H9 (cell line): ENCODE measurements around the gene PPP3CA. TPM values are rescaled to one million over a fixed set of nuclear protein-coding genes. Genes with fewer than 3 reads are reported as not detected.
A peak's percentile ranks its signal among the peaks of the same experiment; 100 is the strongest.

Experiments used
- DNase-seq: peaks from one replicate; pipeline ENCODE4 v3.0.0-alpha.2; 2017
- H2AFZ ChIP-seq: one replicate; pipeline ENCODE4 v1.6.1; 2013; ENCODE audit warnings: mild to moderate bottlenecking, low read length, control low read depth, moderate library complexity
- H2AK5ac ChIP-seq: 2 replicates; pipeline ENCODE4 v1.6.1; 2013; ENCODE audit warnings: low read length, control low read depth, mixed read lengths; ENCODE audit not compliant: insufficient read length
- H2BK120ac ChIP-seq: one replicate; pipeline ENCODE4 v1.6.1; 2013; ENCODE audit warnings: low read depth, mild to moderate bottlenecking, low read length, control low read depth, inconsistent platforms; ENCODE audit not compliant: poor library complexity, severe bottlenecking
- H2BK12ac ChIP-seq: 2 replicates; pipeline ENCODE4 v1.6.1; 2013; ENCODE audit warnings: low read length, control low read depth, mixed read lengths, low read depth; ENCODE audit not compliant: insufficient read length
- H2BK15ac ChIP-seq: 2 replicates; pipeline ENCODE4 v1.6.1; 2013; ENCODE audit warnings: low read depth, low read length, control low read depth
- H2BK20ac ChIP-seq: one replicate; pipeline ENCODE4 v1.6.1; 2013; ENCODE audit warnings: low read depth, mild to moderate bottlenecking, low read length, control low read depth, inconsistent platforms; ENCODE audit not compliant: poor library complexity, severe bottlenecking
- H2BK5ac ChIP-seq: 2 replicates; pipeline ENCODE4 v1.6.1; 2013; ENCODE audit warnings: low read length, control low read depth, mixed read lengths; ENCODE audit not compliant: insufficient read length
- H3K14ac ChIP-seq: 2 replicates; pipeline ENCODE4 v1.6.1; 2013; ENCODE audit warnings: low read length, control low read depth; ENCODE audit not compliant: insufficient read depth
- H3K18ac ChIP-seq: 2 replicates; pipeline ENCODE4 v1.6.1; 2013; ENCODE audit warnings: low read depth, mild to moderate bottlenecking, mixed read lengths, low read length, control low read depth; ENCODE audit not compliant: insufficient read length
- H3K23ac ChIP-seq: 2 replicates; pipeline ENCODE4 v1.6.1; 2013; ENCODE audit warnings: low read length, control low read depth, mixed read lengths, low read depth; ENCODE audit not compliant: insufficient read length
- H3K23me2 ChIP-seq: 2 replicates; pipeline ENCODE4 v1.6.1; 2013; ENCODE audit warnings: low read depth, mild to moderate bottlenecking, mixed read lengths, low read length, control low read depth; ENCODE audit not compliant: insufficient read length, poor library complexity, severe bottlenecking
- H3K27ac ChIP-seq: 2 replicates; pipeline ENCODE4 v1.5.1; 2013; ENCODE audit warnings: low read length, control low read depth, mixed read lengths, low read depth; ENCODE audit not compliant: insufficient read length
- H3K27me3 ChIP-seq: 2 replicates; pipeline ENCODE4 v1.6.1; 2013; ENCODE audit warnings: low read length, control low read depth, inconsistent platforms; ENCODE audit not compliant: insufficient read depth
- H3K4ac ChIP-seq: 2 replicates; pipeline ENCODE4 v1.6.1; 2013; ENCODE audit warnings: low read depth, mild to moderate bottlenecking, control low read depth, inconsistent platforms, low read length, moderate library complexity
- H3K4me1 ChIP-seq: 2 replicates; pipeline ENCODE4 v1.6.1; 2013; ENCODE audit warnings: low read length, control low read depth, inconsistent platforms; ENCODE audit not compliant: insufficient read depth
- H3K4me2 ChIP-seq: 2 replicates; pipeline ENCODE4 v1.6.1; 2013; ENCODE audit warnings: low read length, control low read depth, mixed read lengths; ENCODE audit not compliant: insufficient read length, insufficient read depth
- H3K56ac ChIP-seq: 2 replicates; pipeline ENCODE4 v1.6.1; 2013; ENCODE audit warnings: low read depth, mild to moderate bottlenecking, mixed read lengths, low read length, control low read depth; ENCODE audit not compliant: insufficient read length
- H3K79me1 ChIP-seq: 2 replicates; pipeline ENCODE4 v1.6.1; 2013; ENCODE audit warnings: low read depth, mild to moderate bottlenecking, moderate library complexity, low read length, control low read depth, inconsistent platforms; ENCODE audit not compliant: insufficient read depth, poor library complexity, severe bottlenecking
- H3K79me2 ChIP-seq: 2 replicates; pipeline ENCODE4 v1.6.1; 2013; ENCODE audit warnings: low read length, control low read depth, inconsistent platforms; ENCODE audit not compliant: insufficient read depth
- H3K9ac ChIP-seq: 2 replicates; pipeline ENCODE4 v1.6.1; 2013; ENCODE audit warnings: low read length, control low read depth, mixed read lengths; ENCODE audit not compliant: insufficient read length; ENCODE audit errors: extremely low read depth
- H3K9me3 ChIP-seq: one replicate; pipeline ENCODE4 v1.6.1; 2013; ENCODE audit warnings: low read depth, low read length, inconsistent platforms; ENCODE audit not compliant: control insufficient read depth
- H3T11ph ChIP-seq: one replicate; pipeline ENCODE4 v1.6.1; 2013; ENCODE audit warnings: mild to moderate bottlenecking, low read length, control low read depth, inconsistent platforms
- H4K20me1 ChIP-seq: one replicate; pipeline ENCODE4 v1.6.1; 2013; ENCODE audit not compliant: control insufficient read depth, insufficient read length, insufficient read depth
- H4K5ac ChIP-seq: 2 replicates; pipeline ENCODE4 v1.6.1; 2013; ENCODE audit warnings: low read depth, mild to moderate bottlenecking, mixed read lengths, low read length, control low read depth; ENCODE audit not compliant: insufficient read length
- H4K8ac ChIP-seq: replicated peaks from 2 replicates; pipeline ENCODE4 v1.6.1; 2013; ENCODE audit warnings: low read length, control low read depth, mixed read lengths, low read depth; ENCODE audit not compliant: insufficient read length
- H4K91ac ChIP-seq: 2 replicates; pipeline ENCODE4 v1.6.1; 2013; ENCODE audit warnings: low read depth, mild to moderate bottlenecking, moderate library complexity, mixed read lengths, low read length, control low read depth; ENCODE audit not compliant: insufficient read length
- H3K27ac Mint-ChIP-seq, 3 experiments: 2 replicates in 2 of 3; 3 replicates in 1 of 3; pipeline ENCODE4 v1.8.0; 2020 to 2021; ENCODE audit warnings: mixed read lengths in 3 of 3, mild to moderate bottlenecking in 1 of 3, moderate library complexity in 1 of 3
- H3K27me3 Mint-ChIP-seq: 2 replicates; pipeline ENCODE4 v1.8.0; 2021; ENCODE audit warnings: low read depth, mild to moderate bottlenecking, moderate library complexity, mixed read lengths
- H3K36me3 Mint-ChIP-seq, 3 experiments: 2 replicates in 2 of 3; 3 replicates in 1 of 3; pipeline ENCODE4 v1.8.0; 2020 to 2021; ENCODE audit warnings: low read depth in 3 of 3, mixed read lengths in 3 of 3; ENCODE audit not compliant: insufficient read depth in 1 of 3
- H3K4me1 Mint-ChIP-seq, 2 experiments: 2 replicates each; pipeline ENCODE4 v1.8.0; 2020; ENCODE audit warnings: mixed read lengths in 2 of 2
- H3K4me3 Mint-ChIP-seq, 2 experiments: 2 replicates in 1 of 2; 3 replicates in 1 of 2; pipeline ENCODE4 v1.8.0; 2020 to 2021; ENCODE audit warnings: mild to moderate bottlenecking in 2 of 2, mixed read lengths in 2 of 2, moderate library complexity in 1 of 2
- H3K9me3 Mint-ChIP-seq, 2 experiments: 2 replicates in 1 of 2; 3 replicates in 1 of 2; pipeline ENCODE4 v1.8.0; 2020; ENCODE audit warnings: mild to moderate bottlenecking in 2 of 2, mixed read lengths in 2 of 2, moderate library complexity in 1 of 2
- CTCF ChIP-seq: fragments of 200-600 bp; sonication (generic); conservative IDR thresholded peaks from 3 replicates; pipeline ENCODE4 v1.8.0; 2021; ENCODE audit warnings: antibody characterized with exemption, mild to moderate bottlenecking
- total RNA-seq: library from RNA; stranded (reverse); gene quantifications from 2 replicates; pipeline ENCODE4 v1.2.1, GENCODE V29; 2021

The PPP3CA gene
- total RNA-seq, 1 experiment from 2014 or later, result 16.8 TPM

- Mint-ChIP-seq H3K4me1 (peaks cover 4 to 37% of the 10 kb centered on the region in 2 experiments; a peak in 3 of 4 replicates), H3K36me3 (peaks cover 0 to 4% (median 0%) of the 10 kb centered on the region in 3 experiments; a peak in 3 of 7 replicates), H3K4me3 (no peak overlapping the region), H3K27ac (peak overlapping the region in 1 of 3 experiments; percentile 5; a peak in 2 of 7 replicates), H3K9me3 (no peaks in the 10 kb centered on the region), H3K27me3 (no peaks in the 10 kb centered on the region)
- no peak overlapping the region for H2AFZ ChIP-seq
- H3K23me2 ChIP-seq, result no peaks in the 10 kb centered on the region
- H3K27me3 ChIP-seq, result no peaks in the 10 kb centered on the region
- no peak overlapping the region for H3T11ph ChIP-seq
- DNase-seq, result no peak
- no peak overlapping the region for H4K91ac ChIP-seq
- H3K18ac ChIP-seq, result no peak overlapping the region
- no peak overlapping the region for H4K8ac ChIP-seq
- H2BK20ac ChIP-seq, result no peak overlapping the region
- H4K20me1 ChIP-seq, result no peaks in the 10 kb centered on the region
- H3K4ac ChIP-seq, result no peak overlapping the region
- no peak for TF ChIP-seq CTCF
- no peak overlapping the region for H2AK5ac ChIP-seq
- peak overlapping the region; percentile 16 for H3K27ac ChIP-seq
- no peaks in the 10 kb centered on the region for H3K9me3 ChIP-seq
- no peak overlapping the region for H2BK120ac ChIP-seq
- H3K79me2 ChIP-seq, result no peaks in the 10 kb centered on the region; the same call in 1 of the 2 replicates
- H2BK12ac ChIP-seq, result no peak overlapping the region
- H3K23ac ChIP-seq, result no peak overlapping the region
- H3K56ac ChIP-seq, result no peak overlapping the region
- no peak overlapping the region for H3K9ac ChIP-seq
- no peaks in the 10 kb centered on the region for H3K79me1 ChIP-seq
- H3K14ac ChIP-seq, result no peak overlapping the region
- no peaks in the 10 kb centered on the region; the same call in 1 of the 2 replicates for H3K4me1 ChIP-seq
- H2BK15ac ChIP-seq, result no peak overlapping the region
- H3K4me2 ChIP-seq, result no peak overlapping the region
- H2BK5ac ChIP-seq, result no peak overlapping the region
- no peak overlapping the region for H4K5ac ChIP-seq
Measured at GRCh38 chr4:101262683-101263082, 84.6 kb downstream of the PPP3CA start.
